Testis (tissue), 2 donors: ENCODE data around the gene MROH9.

Source experiments
- POLR2A ChIP-seq: fragments of 450-650 bp; IDR thresholded peaks from one replicate; pipeline ENCODE4 v1.6.1; 2017; ENCODE audit warnings: antibody characterized with exemption, mild to moderate bottlenecking, moderate library complexity
- TF ChIP-seq, protein P1 (sequence below), 3 experiments: fragments of 450-650 bp in 2 of 3; fragments of 200-600 bp in 1 of 3; sonication (generic) in 1 of 3; IDR thresholded peaks; one replicate each; pipeline ENCODE4 v1.5.1; 2016 to 2019; ENCODE audit warnings: antibody characterized with exemption in 3 of 3, mild to moderate bottlenecking in 2 of 3, moderate library complexity in 1 of 3

DNA sequence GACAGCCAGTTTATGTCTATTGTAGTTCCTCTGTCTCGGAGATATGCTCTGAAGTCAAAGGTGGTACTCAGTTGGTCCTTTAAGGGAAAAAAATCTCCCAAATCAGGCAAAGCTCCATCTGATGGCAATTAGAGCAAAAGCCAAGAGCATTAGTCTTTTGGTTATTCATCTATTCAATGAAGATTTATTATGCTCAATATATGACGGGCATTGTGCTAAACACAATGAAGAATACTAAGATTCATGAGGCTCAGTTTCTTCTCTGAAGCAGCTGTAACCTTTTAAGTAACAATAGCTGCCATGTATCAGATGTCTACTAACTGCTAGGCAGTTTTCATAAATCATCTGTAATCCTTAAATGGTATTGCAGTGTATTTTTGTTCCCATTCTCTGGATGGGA, 47.6 kb upstream of the MROH9 start:
- TF ChIP-seq, protein P1, sequence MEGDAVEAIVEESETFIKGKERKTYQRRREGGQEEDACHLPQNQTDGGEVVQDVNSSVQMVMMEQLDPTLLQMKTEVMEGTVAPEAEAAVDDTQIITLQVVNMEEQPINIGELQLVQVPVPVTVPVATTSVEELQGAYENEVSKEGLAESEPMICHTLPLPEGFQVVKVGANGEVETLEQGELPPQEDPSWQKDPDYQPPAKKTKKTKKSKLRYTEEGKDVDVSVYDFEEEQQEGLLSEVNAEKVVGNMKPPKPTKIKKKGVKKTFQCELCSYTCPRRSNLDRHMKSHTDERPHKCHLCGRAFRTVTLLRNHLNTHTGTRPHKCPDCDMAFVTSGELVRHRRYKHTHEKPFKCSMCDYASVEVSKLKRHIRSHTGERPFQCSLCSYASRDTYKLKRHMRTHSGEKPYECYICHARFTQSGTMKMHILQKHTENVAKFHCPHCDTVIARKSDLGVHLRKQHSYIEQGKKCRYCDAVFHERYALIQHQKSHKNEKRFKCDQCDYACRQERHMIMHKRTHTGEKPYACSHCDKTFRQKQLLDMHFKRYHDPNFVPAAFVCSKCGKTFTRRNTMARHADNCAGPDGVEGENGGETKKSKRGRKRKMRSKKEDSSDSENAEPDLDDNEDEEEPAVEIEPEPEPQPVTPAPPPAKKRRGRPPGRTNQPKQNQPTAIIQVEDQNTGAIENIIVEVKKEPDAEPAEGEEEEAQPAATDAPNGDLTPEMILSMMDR (IDR thresholded peaks at IDR 0.05): no peak
- no peak for TF ChIP-seq POLR2A
